HG02938 (cell line): ENCODE measurements around the gene COL18A1.

ENCODE experiments used
- ATAC-seq: cut with Tn5 transposase; IDR thresholded peaks from one replicate; pipeline ENCODE4 v1.9.1; 2021; ENCODE audit warnings: mild to moderate bottlenecking, moderate library complexity; ENCODE audit not compliant: unreplicated experiment

The COL18A1 gene

DNA sequence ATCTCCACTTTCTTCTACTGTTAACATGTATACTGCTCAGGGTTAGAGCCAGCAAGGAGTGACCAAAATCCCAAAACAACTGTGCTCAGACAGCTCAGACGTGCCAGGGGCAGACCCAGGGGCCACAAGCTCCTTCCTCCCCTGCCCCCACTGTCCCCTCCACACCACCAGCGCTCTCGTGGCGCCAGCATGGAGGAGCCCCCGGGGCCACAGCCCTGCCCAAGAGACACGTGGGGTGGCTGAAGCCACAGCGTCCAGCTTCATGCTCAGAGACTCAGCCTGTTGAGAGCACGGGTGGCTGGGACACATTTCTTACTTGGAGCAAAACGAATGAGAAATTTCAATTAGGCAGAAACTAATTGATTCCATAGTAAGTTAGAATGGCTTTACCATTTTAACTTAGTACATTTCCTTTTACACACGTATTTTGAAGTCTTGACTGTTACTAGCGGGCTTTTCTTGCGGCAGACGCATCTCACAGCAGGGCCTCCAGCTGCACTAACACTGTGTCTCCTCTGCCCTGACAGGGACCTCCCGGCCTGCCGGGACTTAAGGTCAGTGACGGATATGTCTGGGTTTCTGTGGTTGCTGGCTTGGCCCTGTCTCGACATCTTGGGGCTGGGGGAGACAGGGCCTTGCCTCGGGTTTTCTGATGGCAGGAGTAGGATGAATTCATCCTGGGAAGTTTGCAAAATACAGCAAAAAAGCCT, 83.1 kb downstream of the COL18A1 start:
- ATAC-seq, result no peak

- ATAC-seq, result no peak
Measured at GRCh38 chr21:45488931-45489721, 84.2 kb downstream of the COL18A1 start.

- ATAC-seq, result no peak
Measured at GRCh38 chr21:45489722-45489982, 84.7 kb downstream of the COL18A1 start.

GRCh38 chr21:45490049-45490731, 85.2 kb downstream of the COL18A1 start:
- no peak for ATAC-seq

DNA sequence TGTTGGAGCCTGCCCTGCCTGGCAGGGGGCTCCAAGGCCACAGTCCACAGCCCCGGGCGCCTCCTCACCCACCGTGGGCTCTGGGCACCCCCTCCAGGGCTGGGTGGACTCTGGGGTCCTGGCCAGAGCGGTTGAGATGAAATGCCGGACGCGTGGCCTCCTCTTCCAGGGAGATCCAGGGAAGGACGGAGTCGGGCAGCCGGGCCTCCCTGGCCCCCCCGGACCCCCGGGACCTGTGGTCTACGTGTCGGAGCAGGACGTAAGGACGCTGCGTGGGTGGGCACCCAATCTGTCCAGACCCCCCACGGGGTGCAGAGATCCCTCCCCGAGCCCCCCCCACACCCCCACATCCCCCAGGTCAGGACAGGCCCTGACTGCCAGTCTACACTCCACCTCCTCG, 86.1 kb downstream of the COL18A1 start:
- no peak for ATAC-seq

GRCh38 chr21:45491623-45492022, 86.7 kb downstream of the COL18A1 start:
- no peak for ATAC-seq

GRCh38 chr21:45492765-45493164, 87.8 kb downstream of the COL18A1 start:
- no peak for ATAC-seq

- ATAC-seq, result no peak
Measured at GRCh38 chr21:45493401-45494001, 88.5 kb downstream of the COL18A1 start.

DNA sequence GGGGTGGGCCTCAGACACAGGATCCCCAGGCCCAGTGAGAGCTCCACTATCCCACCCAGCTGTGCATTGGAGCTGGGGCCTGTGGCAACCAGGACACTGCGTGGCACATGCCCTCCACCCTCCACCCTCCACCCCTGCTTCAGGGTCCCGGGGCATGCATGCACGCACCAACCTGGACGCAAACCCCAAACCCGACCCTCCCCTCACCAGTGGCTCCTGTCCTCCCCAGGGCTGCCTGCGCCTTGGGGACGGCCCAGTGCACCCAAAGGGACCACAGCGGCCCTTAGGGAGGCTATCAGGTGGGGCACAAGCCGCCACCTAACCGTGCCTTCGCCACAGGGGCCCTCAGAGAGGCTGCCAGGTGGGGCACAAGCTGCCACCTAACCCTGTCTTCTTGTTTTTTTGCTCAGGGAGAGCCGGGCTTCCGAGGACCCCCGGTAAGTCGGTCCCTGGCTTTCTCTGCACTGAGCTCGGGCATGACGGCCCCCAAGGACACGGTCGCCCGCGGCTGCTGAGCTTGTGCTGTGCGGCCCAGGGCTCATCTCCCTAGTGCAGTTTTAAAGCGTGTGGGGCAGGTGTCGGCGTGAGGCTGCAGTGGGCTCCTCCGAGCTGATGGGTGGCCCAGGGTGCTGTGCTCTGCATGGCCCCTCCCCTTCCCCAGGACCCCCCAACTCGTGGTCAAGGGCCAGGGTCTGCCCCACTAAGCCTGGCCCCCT, 89.3 kb downstream of the COL18A1 start:
- ATAC-seq, result no peak

GRCh38 chr21:45494851-45495680, 90.1 kb downstream of the COL18A1 start:
- ATAC-seq, result no peak

GRCh38 chr21:45496151-45496967, 91.4 kb downstream of the COL18A1 start:
- ATAC-seq, result no peak

GRCh38 chr21:45496968-45497845, 92.2 kb downstream of the COL18A1 start:
- ATAC-seq, result no peak

DNA sequence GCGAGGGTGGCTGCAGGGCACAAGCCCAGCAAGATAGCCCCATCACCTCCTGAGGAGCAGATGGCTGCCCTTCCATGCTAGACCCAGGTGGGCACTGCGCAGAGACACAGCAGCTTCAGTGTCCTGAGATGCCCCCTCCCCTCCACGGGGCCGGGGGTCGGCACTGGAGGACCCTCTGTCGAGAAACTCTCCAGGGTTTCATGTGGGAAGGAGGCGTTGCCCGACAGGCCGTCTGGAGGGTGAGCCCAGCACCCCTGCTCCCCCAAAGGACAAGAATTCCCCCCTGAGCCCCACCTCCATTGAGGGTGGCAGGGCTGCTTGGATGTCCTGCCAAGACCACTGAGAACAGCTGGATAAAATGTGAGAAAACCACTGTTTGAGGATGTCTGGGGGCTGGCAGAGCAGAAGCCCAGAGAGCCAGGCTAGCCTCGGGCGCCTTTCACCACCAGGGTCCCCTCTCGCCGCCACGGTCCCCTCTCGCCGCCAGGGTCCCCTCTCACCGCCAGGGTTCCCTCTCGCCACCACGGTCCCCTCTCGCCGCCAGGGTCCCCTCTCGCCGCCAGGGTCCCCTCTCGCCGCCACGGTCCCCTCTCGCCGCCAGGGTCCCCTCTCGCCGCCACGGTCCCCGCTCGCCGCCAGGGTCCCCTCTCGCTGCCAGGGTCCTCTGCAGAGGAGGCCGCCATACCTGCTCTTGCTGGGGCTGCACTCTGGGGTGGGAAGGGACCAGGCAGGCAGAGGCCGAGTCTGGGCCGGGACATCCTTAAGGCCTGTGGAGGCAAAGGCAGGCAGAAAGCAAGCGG, 93.1 kb downstream of the COL18A1 start:
- ATAC-seq, result no peak

DNA sequence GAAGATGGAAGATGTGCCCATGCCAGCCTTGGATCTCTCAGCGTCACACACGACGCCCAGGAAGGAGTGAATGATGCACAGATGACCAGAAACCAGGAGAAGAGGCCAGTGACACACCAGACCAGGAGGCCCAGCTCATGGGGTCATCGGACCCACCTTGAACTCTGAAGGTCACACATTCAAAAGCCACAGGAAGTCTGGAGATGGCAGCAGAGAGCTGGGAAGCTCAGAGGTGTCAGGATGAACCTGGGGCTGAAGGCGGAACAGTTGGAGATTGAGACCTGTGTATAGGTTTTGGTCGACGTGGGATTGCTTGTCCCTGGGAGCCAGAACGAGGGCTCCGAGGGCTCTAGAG, 93.7 kb downstream of the COL18A1 start:
- no peak for ATAC-seq

DNA sequence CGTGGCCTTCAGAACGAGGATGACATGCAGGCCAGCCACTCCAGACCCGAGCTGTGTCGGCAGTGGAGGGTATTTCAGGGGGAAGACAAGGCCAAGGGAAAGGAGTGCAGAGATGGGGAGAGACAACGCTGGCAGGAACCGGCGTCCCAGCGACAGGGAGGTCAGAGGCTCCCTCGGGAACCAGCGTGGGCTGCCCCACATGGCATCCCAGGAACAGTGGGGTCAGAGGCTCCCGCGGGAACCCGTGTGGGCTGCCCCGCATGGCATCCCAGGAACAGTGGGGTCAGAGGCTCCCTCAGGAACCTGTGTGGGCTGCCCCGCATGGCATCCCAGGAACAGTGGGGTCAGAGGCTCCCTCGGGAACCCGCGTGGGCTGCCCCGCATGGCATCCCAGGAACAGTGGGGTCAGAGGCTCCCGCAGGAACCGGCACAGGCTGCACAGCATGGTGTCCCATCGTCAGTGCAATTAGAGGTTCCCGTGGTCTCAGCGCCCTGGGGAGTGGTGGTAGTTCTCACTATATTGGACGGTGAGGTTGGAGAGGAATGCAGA, 94.3 kb downstream of the COL18A1 start:
- no peak for ATAC-seq

DNA sequence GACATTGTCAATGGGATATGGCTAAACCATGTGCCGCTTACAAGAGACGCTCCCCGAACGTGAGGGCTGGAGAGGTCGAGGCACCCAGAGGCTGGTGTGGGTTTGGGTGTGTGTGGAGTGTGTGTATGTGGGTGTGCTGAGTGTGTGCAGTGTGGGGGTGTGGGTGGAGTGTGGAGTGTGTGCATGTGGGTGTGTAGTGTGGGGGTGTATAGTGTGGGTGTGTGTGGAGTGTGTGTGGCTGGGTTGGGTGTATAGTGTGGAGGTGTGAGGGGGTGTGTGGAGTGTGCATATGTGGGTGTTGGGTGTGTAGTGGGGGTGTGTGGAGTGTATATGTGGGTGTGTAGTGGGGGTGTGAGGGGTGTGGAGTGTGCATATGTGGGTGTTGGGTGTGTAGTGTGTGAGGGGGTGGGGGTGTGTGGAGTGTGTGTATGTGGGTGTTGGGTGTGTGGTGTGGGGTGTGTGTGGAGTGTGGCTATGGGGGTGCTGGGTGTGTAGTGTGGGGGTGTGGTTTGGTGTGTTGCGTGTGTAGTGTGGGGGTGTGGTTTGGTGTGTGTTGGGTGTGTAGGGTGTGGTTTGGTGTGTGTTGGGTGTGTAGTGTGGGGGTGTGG, 95.1 kb downstream of the COL18A1 start:
- ATAC-seq, result no peak
